GM21723 (cell line): Measurements from ENCODE around the gene VMAC.

ENCODE experiments used
- ATAC-seq: cut with Tn5 transposase; IDR thresholded peaks from one replicate; pipeline ENCODE4 v1.9.1; 2021; ENCODE audit warnings: mild to moderate bottlenecking, moderate library complexity; ENCODE audit not compliant: unreplicated experiment

The VMAC gene

GRCh38 chr19:5950741-5951140 lies 46.1 kb downstream of the VMAC start:
- no peak for ATAC-seq

DNA sequence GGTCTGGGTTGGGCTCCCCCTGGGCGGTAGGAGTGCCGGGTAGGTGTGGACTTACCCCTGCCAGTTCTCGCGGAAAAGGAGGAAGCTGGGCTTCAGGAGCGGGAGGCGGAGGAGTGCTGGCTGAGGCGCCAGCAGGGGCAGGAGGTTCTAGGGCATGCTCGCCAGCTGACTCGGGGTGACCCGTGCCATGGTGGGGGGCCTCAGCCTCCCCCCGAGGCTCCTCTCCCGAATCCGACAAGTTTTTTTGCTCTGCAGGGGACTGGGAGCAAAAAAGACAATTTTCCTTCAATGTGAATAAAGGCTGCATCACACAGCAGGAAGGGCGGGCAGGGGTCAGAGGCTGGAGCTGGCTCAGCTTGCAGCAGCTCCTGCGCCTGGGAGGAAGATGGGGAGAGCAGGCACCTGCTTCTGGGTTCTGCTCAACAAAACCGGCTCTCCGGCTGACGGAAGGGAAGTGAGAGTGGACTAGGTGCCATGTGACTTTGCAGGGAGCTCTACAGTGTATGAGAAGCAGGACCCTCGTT lies 46.7 kb downstream of the VMAC start:
- ATAC-seq, result no peak

DNA sequence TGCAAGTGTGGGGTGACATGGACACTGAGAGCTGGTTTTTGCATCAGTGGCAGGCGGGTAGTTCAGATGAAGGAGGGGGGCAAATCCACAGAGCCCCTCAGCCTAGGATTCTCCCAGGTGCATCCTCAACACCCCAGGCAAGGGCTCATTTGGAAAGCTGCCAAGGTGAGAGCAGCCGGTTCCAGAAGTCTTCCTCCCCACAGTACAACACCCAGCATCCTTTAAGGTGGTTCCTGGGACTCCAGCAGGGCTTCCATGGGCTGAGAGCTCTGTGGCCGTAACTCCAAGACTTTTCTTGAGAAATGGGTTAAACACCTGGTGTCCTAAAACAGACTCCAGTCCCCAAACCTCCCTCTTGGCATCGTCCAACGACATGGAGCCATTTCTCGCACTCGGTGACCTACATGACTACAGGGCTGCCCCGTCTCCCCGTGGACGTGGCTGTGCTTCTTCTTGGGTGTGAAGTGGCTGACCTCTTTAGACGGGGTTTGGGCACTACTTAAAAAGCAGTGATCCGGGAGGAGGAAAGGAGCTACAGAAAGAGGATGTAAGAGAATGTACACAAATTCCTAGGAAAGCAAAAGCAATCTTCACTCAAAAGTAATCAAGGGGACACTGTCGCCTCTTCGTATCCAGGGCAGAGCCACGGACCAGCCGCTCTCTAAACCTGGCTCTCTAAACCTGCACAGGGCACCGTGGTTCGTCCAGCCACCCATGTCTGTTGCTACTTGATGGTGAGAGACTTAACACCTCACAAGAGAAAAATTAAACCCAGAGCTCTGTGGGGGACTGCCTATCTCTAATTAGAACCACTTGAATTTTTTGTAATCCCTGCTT lies 47.7 kb downstream of the VMAC start:
- no peak for ATAC-seq

GRCh38 chr19:5953030-5953589 lies 48.4 kb downstream of the VMAC start:
- no peak for ATAC-seq

DNA sequence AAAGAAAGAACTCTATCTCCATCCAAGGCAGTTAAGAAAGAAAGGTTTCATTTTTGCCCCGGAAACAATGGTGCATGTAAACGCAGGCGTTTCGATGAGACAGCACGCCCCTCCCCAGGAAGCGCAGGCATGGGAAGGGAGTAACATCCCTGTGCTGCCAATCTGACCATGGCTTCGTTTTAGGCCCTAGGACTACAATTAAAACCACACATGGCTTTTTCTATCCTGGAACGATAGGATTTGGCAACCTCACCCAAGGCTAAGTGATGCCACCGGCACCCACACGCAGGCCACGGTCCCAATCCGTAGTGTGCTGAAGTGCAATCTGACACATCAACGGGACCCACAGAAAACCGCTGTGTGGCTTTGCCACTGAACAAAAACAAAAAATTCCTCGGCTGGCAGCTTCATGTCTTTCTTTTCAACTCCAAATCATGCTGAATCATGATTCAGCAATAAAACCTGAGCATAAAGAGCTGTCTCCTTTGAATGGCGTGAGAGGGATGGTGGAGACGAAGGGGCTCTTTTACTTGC lies 49.1 kb downstream of the VMAC start:
- no peak for ATAC-seq

DNA sequence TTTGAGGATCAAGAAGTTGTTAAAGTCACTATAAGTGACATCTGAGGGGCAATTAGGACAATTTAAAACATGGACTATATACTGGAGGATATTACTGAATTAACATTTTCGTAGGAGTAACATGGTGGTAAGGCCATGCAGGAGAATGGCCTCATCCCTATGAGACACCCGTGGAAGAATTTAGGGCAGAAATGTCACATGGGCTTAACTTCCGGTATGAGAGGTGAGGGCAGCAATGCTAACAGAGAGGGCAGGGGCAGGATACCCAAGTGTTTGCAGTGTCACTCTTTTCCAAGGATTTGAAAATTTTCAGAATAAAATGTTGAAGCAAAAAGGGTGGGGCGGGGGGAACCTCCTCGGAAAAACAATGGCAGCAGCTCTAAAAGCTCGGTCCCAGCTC lies 49.6 kb downstream of the VMAC start:
- ATAC-seq, result no peak

DNA sequence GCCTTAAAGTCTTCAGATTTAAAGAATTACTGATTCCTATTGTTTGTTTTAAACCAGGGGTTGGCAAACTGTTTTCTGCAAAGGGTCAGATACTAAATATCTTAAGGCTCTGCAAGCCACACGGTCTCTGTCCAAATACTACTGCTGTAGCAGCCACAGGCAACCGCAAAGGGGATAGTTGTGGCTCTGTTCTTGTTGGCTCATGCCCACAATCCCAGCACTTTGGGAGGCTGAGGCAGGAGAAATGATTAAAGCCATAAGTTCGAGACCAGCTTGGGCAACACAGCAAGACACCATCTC lies 50.9 kb downstream of the VMAC start:
- no peak for ATAC-seq

GRCh38 chr19:5956323-5956722 lies 51.7 kb downstream of the VMAC start:
- no peak for ATAC-seq

- ATAC-seq, result no peak
Observed at GRCh38 chr19:5956728-5957127, 52.1 kb downstream of the VMAC start.

- ATAC-seq, result no peak
Observed at GRCh38 chr19:5957170-5957569, 52.5 kb downstream of the VMAC start.

GRCh38 chr19:5958074-5958850 lies 53.6 kb downstream of the VMAC start:
- ATAC-seq, result no peak

DNA sequence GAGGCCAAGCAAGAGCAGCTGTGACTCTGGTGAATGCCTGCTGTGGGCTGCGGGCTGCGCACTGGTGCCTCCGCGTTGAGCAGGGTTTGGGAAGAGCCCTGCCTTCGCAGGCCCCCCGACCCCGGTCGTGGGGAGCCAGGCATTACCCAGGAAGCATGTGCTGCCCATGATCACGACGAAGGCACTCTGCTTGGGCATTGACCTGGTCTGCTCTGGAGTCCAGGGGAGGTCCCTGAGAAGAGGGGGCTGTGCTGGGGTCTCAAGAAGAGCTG lies 54.1 kb downstream of the VMAC start:
- no peak for ATAC-seq

DNA sequence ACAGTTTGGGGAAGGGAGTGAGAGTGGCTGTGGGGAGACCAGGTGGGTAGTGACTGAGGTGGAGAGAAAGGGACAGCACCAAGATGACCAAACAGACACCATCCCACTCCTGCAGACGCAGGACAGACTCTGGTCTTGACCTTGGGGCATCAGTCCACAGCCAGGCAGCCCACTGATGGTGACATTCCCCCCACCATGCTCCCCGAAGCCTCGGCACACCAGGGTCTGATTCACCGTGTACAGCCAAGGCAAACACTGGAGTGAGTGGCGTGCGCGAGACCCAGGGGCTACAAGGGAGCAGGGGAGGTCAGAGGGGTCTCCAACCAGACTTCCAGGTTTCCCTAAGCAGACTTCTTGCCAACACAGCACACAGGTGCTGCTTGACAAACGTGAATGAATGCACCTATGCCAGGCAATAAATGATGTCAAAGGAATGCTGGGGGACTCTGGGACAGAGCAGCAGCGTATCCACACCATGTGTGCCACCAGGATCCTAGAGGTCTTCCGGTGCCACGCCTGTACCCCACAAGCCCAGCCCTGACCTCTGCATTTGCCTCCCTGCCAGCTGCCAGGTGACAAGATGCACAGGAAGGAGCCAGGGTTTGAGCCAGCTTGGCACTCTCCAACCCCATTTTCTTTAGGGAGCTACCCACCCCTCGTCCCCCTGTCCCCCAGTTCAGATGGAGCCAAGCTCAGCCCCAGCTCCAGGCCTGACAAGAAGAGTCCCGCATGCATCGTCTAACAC lies 54.8 kb downstream of the VMAC start:
- no peak for ATAC-seq
